NCI-H146 treated with DMSO at 0.1 percent for 48 hours (cell line): ENCODE measurements around the gene RNF208.
A peak's percentile ranks its signal among the peaks of the same experiment; 100 is the strongest.
"Not testable (repeated sequence)": the region's sequence is repeated elsewhere in the genome, so short reads cannot be mapped to it uniquely, and the experiment has no call there.

Experiments used
- DNase-seq: peaks from one replicate; lab custom pipeline; 2025; ENCODE audit not compliant: unreplicated experiment; lab: John Stamatoyannopoulos, UW

RNF208 gene, protein sequence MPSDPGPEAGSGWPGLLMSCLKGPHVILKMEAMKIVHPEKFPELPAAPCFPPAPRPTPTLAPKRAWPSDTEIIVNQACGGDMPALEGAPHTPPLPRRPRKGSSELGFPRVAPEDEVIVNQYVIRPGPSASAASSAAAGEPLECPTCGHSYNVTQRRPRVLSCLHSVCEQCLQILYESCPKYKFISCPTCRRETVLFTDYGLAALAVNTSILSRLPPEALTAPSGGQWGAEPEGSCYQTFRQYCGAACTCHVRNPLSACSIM

DNA sequence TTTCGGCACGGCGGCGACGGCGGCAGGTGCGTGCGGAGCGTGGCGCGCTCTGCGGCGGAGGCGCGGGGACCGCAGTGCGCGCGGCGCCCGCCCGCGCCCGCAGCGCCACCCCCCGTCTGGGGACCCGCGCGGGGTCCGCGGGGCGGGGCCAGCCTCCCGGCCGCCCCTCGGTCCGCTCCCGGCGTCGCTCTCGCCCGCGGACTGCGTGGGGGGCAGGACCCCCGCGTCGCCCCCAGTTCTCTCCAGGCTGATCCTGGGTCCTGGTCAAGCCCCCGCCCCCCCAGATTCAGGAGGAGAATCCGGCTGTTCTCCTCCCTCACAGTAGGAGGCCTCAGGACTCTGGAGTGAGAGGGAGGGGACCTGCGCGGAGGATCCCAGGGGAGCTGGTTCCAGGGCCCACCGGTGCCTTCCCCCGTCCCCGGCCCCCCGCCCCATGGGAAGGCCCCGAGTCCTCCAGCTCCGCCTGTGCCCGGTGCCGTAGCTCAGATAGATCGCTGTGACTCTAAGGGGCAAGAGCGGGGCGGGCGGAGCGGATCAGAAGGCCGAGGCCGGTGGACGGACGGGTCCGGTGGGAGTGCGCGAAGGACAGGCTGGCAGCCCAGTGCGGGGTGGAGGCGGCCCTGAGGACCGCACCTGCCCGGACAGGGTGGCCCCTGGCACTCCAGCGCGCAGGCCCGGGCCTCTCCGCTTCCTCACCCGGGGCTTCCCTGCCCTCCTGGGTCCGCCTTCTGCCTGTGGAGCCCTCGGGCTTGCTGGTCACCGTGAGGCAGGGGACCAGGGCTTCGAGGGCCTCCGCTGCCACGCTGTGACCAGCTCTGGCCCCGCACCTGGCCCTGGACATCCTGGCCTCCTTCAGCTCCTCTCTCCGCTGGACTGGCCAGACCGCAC is at the start of gene RNF208:
RNF208 (minus strand) TSS at position 51 of the 888 bp plus-strand sequence. CDS start 1,028 bp downstream, outside the sequence.
- no peak for DNase-seq

- no peak for DNase-seq
These were observed 49.6 kb upstream of the RNF208 start for GRCh38 chr9:137271696-137272076.

GRCh38 chr9:137270929-137271695 is 49.1 kb upstream of the RNF208 start:
- DNase-seq: no peak

- DNase-seq: no peak
These were observed 47.3 kb upstream of the RNF208 start for GRCh38 chr9:137269231-137269772.

- DNase-seq: no peak
These were observed 46.6 kb upstream of the RNF208 start for GRCh38 chr9:137268538-137269201.

GRCh38 chr9:137267933-137268355 is 45.9 kb upstream of the RNF208 start:
- no peak for DNase-seq

- no peak for DNase-seq
These were observed 44.8 kb upstream of the RNF208 start for GRCh38 chr9:137266585-137267453.

- no peak for DNase-seq
These were observed 44.1 kb upstream of the RNF208 start for GRCh38 chr9:137266162-137266527.

- no peak for DNase-seq
These were observed 43.6 kb upstream of the RNF208 start for GRCh38 chr9:137265496-137266161.

DNA sequence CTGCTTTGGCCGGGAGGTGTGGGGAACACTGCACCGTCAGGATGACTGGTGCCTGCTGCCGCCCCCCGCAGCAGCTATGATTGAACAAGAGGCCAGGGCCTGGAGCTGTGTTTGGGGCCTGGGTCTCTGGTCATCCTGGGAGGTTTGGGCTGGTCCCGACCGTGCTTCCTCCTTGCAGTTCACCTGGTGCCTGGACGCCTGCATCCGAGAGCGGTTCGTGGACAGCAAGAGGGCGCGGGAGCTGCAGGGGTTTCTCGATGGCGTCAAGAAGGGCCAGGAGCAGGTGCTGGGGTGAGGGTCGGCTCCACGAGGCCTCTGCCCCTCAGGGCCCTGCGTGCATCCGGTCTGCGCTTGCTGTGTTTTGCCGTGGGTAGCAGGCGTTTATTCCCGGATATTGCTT is 42.0 kb upstream of the RNF208 start:
- no peak for DNase-seq

- no peak for DNase-seq
These were observed 41.5 kb upstream of the RNF208 start for GRCh38 chr9:137263506-137263905.

GRCh38 chr9:137262909-137263285 is 40.9 kb upstream of the RNF208 start:
- no peak for DNase-seq

GRCh38 chr9:137262173-137262908 is 40.3 kb upstream of the RNF208 start:
- not testable (repeated sequence) for DNase-seq

DNA sequence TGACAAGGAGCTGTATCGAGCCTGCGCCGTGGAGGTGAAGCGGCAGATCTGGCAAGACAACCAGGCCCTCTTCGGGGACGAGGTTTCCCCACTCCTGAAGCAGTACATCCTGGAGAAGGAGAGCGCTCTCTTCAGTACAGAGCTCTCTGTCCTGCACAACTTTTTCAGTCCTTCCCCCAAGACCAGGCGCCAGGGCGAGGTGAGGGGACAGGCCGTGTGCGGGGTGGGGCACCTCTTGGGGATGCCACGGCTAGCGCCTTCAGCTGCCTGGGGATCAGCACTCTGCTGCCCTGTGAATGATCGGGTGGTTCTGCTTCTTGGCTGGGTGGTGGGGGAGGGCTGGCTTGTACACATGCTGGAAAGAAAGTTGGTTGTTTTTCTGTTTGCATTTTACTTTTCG is 34.8 kb upstream of the RNF208 start:
- DNase-seq: no peak

GRCh38 chr9:137256362-137256761 is 34.3 kb upstream of the RNF208 start:
- no peak for DNase-seq

- DNase-seq: no peak
These were observed 33.5 kb upstream of the RNF208 start for GRCh38 chr9:137255448-137256114.

- DNase-seq: peak; percentile 48
These were observed 32.8 kb upstream of the RNF208 start, which contains the start of gene NELFB for GRCh38 chr9:137254624-137255447. TSS of gene NELFB (plus strand) at chr9:137255327.
